ENCODE results near the gene PLA2G4B. TPM values are rescaled to one million over a fixed set of nuclear protein-coding genes. Genes with fewer than 3 reads are reported as not detected.

Gene PLA2G4B
- polyA plus RNA-seq, 1 experiment = 2.4 TPM

GRCh38 chr15:41891226-41891625, 52.6 kb downstream of the PLA2G4B start:
- no peak for TF ChIP-seq CTCF (IDR thresholded peaks at IDR 0.05; ENCODE audit: insufficient read depth, low read depth, low read length)
- H3K27me3 ChIP-seq (ENCODE audit: control insufficient read depth, insufficient read depth, low read length) = no peaks in the 10 kb centered on the region; the same call in 1 of the 2 replicates
- CTCF ChIA-PET = interaction anchor here (0.8 to 1.4 kb wide), 3 partner anchors 10 to 80 kb away, joined by 3 to 4 read pairs (median 3); no protein-coding TSS in a partner anchor
- no peak overlapping the region for H3K4me3 ChIP-seq (ENCODE audit: low read depth, low read length)
- DNase-seq (ENCODE audit: low read depth) = no peak
- no peaks in the 10 kb centered on the region for H3K36me3 ChIP-seq (ENCODE audit: control insufficient read depth, insufficient read depth, low read length)
- POLR2A ChIA-PET = no interaction called here

- no peak for DNase-seq (ENCODE audit: low read depth)
- Histone ChIP-seq H3K4me3 (ENCODE audit: low read depth, low read length) (no peak overlapping the region), H3K27me3 (ENCODE audit: control insufficient read depth, insufficient read depth, low read length) (no peaks in the 10 kb centered on the region; the same call in 1 of the 2 replicates), H3K36me3 (ENCODE audit: control insufficient read depth, insufficient read depth, low read length) (no peaks in the 10 kb centered on the region)
- CTCF ChIA-PET = interaction anchor here (4.3 kb wide), 1 partner anchor 12 kb away, joined by 24 read pairs; no protein-coding TSS in a partner anchor
- TF ChIP-seq CTCF (IDR thresholded peaks at IDR 0.05; ENCODE audit: insufficient read depth, low read depth, low read length) = no peak
- POLR2A ChIA-PET = no interaction called here
Measured at GRCh38 chr15:41891946-41892345, 53.3 kb downstream of the PLA2G4B start.

GRCh38 chr15:41892621-41893421, 54.2 kb downstream of the PLA2G4B start:
- DNase-seq (ENCODE audit: low read depth) = no peak
- no peak for TF ChIP-seq CTCF (IDR thresholded peaks at IDR 0.05; ENCODE audit: insufficient read depth, low read depth, low read length)
- H3K27me3 ChIP-seq (ENCODE audit: control insufficient read depth, insufficient read depth, low read length) = no peaks in the 10 kb centered on the region; the same call in 1 of the 2 replicates
- H3K36me3 ChIP-seq (ENCODE audit: control insufficient read depth, insufficient read depth, low read length) = no peaks in the 10 kb centered on the region
- CTCF ChIA-PET = interaction anchor here (4.3 kb wide), 1 partner anchor 11 kb away, joined by 24 read pairs; no protein-coding TSS in a partner anchor
- POLR2A ChIA-PET = no interaction called here
- H3K4me3 ChIP-seq (ENCODE audit: low read depth, low read length) = no peak overlapping the region

GRCh38 chr15:41893422-41894250, 55.0 kb downstream of the PLA2G4B start, which contains the start of gene SPTBN5:
Gene SPTBN5 (minus strand): TSS chr15:41894053. CDS start chr15:41893497, 556 bp downstream.
- Histone ChIP-seq H3K4me3 (ENCODE audit: low read depth, low read length) (no peak within 1 kb of the TSS), H3K27me3 (ENCODE audit: control insufficient read depth, insufficient read depth, low read length) (no peaks in the 10 kb centered on the region; the same call in 1 of the 2 replicates), H3K36me3 (ENCODE audit: control insufficient read depth, insufficient read depth, low read length) (no peaks in the 10 kb centered on the region)
- no peak for TF ChIP-seq CTCF (IDR thresholded peaks at IDR 0.05; ENCODE audit: insufficient read depth, low read depth, low read length)
- POLR2A ChIA-PET = no interaction called here
- no peak for DNase-seq (ENCODE audit: low read depth)
- CTCF ChIA-PET = interaction anchor here (4.3 kb wide), 1 partner anchor 10 kb away, joined by 24 read pairs; no protein-coding TSS in a partner anchor
